Measurements from ENCODE around the gene KRT73. TPM values are rescaled to one million over a fixed set of nuclear protein-coding genes. Genes with fewer than 3 reads are reported as not detected.

KRT73 gene
- total and polyA plus RNA-seq, 2 experiments from 2014 or later = not detected

DNA sequence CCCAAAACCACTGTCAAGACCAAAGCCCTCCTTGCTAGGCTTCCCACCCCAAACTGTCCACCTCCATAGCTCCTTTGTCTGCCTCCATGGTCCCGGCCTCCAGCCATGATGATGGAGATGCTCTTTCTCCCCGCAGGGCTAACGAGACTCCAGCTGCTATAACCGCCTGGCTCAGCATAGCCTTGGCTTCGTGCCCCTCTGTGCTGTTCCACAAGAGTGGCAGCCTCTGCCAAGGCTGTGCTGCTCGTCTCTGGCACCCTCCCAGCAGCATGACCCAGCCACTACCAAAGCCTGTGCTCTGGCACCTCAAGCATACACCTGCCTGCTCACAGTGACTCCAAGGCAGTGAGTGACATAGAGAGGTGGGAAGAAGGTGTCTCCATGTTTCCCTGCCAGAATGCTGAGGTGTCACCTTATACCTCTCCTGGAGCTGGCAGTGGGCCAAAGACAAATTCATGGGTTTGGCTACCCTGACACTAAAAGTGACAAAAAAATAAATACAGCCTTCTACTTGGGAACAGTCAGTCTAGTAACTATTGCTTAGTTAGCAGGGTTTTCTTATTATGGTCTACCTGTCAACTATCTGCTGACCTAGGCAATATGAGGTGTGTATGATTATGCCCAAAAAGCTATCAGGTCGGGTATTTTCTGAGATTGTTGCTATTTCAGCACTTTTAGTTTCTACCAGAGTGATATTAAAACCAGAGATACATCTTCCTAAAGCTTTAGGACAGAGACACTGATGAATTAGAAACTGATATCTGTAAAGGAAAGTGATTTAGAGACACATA is 16.1 kb upstream of the KRT73 start:
- H2AFZ ChIP-seq = no peak overlapping the region
- H3K79me2 ChIP-seq = no peaks in the 10 kb centered on the region
- no peak for DNase-seq (ENCODE audit: low spot score)

GRCh38 chr12:52633383-52633782 is 15.0 kb upstream of the KRT73 start:
- TF ChIP-seq EZH2phosphoT487 (IDR thresholded peaks at IDR 0.05; ENCODE audit: low read depth, severe bottlenecking, unreplicated experiment) (no peak), CTCF (IDR thresholded peaks at IDR 0.05; ENCODE audit: poor library complexity) (no peak), EZH2 (IDR thresholded peaks at IDR 0.05; ENCODE audit: borderline replicate concordance) (no peak)
- no peaks in the 10 kb centered on the region for H3K79me2 ChIP-seq
- no peak for DNase-seq (ENCODE audit: low spot score)
- H3K9me2 ChIP-seq (replicated peaks; ENCODE audit: insufficient read depth) = no peaks in the 10 kb centered on the region
- H4K20me1 ChIP-seq (ENCODE audit: insufficient read depth, poor library complexity, severe bottlenecking) = no peaks in the 10 kb centered on the region
- peaks cover 4% of the 10 kb centered on the region for H3K27me3 ChIP-seq
- H3K4me2 ChIP-seq = no peak overlapping the region
- H3K4me3 ChIP-seq = no peak overlapping the region
- peaks cover 3% of the 10 kb centered on the region for H3K4me1 ChIP-seq (ENCODE audit: insufficient read depth)
- no peaks in the 10 kb centered on the region for H3K36me3 ChIP-seq (replicated peaks; ENCODE audit: insufficient read depth, low read depth)
- WGBS (ENCODE audit: low lambda C conversion rate, missing lambda C conversion rate) = 81% methylated on average over 4 of the region's 4 CpGs
- no peaks in the 10 kb centered on the region for H3K9me3 ChIP-seq (ENCODE audit: low read depth)
- H2AFZ ChIP-seq = no peak overlapping the region
- no peak overlapping the region for H3K27ac ChIP-seq

More for the DNA sequence above, 16.1 kb upstream of the KRT73 start:
- H3K4me3 ChIP-seq = no peak overlapping the region
- TF ChIP-seq EZH2phosphoT487 (IDR thresholded peaks at IDR 0.05; ENCODE audit: low read depth, severe bottlenecking, unreplicated experiment) = no peak
- TF ChIP-seq EZH2 (IDR thresholded peaks at IDR 0.05; ENCODE audit: borderline replicate concordance) = no peak
- no peak for TF ChIP-seq CTCF (IDR thresholded peaks at IDR 0.05; ENCODE audit: poor library complexity)
- H3K9me3 ChIP-seq (ENCODE audit: low read depth) = no peaks in the 10 kb centered on the region
- WGBS (ENCODE audit: low lambda C conversion rate, missing lambda C conversion rate) = 71% methylated on average over 7 of the region's 7 CpGs
- H3K4me1 ChIP-seq (ENCODE audit: insufficient read depth) = peaks cover 3% of the 10 kb centered on the region
- H3K36me3 ChIP-seq (replicated peaks; ENCODE audit: insufficient read depth, low read depth) = no peaks in the 10 kb centered on the region
- H3K27me3 ChIP-seq = peaks cover 8% of the 10 kb centered on the region
- H3K27ac ChIP-seq = no peak overlapping the region
- no peak overlapping the region for H3K4me2 ChIP-seq
- H4K20me1 ChIP-seq (ENCODE audit: insufficient read depth, poor library complexity, severe bottlenecking) = no peaks in the 10 kb centered on the region
- no peaks in the 10 kb centered on the region for H3K9me2 ChIP-seq (replicated peaks; ENCODE audit: insufficient read depth)

DNA sequence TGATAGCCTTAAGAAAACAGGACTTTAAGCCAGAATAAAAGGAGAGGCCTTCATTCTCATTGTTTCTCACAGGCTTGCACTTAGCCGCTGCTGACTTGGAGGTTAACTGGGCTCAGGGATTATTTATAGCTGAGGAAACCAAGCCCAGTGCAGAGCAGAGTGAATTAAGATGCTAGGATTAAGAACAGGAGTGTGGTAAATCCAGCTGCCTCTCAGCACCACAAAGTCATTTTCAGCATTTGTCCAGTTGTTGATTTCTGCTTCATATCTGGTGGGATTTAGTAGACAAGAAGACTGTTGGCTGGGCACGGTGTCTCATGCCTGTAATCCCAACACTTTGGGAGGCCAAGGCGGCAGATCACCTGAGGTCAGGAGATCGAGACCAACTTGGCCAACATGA is 14.3 kb upstream of the KRT73 start:
- Histone ChIP-seq H3K4me2 (no peak overlapping the region), H4K20me1 (ENCODE audit: insufficient read depth, poor library complexity, severe bottlenecking) (no peaks in the 10 kb centered on the region), H3K4me3 (no peak overlapping the region), H3K27ac (no peak overlapping the region), H2AFZ (no peak overlapping the region), H3K36me3 (replicated peaks; ENCODE audit: insufficient read depth, low read depth) (no peaks in the 10 kb centered on the region), H3K4me1 (ENCODE audit: insufficient read depth) (peaks cover 3% of the 10 kb centered on the region), H3K9me3 (ENCODE audit: low read depth) (no peaks in the 10 kb centered on the region), H3K9me2 (replicated peaks; ENCODE audit: insufficient read depth) (no peaks in the 10 kb centered on the region), H3K27me3 (peaks cover 4% of the 10 kb centered on the region), H3K79me2 (no peaks in the 10 kb centered on the region)
- 83% methylated on average over 4 of the region's 4 CpGs for WGBS (ENCODE audit: low lambda C conversion rate, missing lambda C conversion rate)
- no peak for DNase-seq (ENCODE audit: low spot score)
- TF ChIP-seq CTCF (IDR thresholded peaks at IDR 0.05; ENCODE audit: poor library complexity) (no peak), EZH2phosphoT487 (IDR thresholded peaks at IDR 0.05; ENCODE audit: low read depth, severe bottlenecking, unreplicated experiment) (no peak), EZH2 (IDR thresholded peaks at IDR 0.05; ENCODE audit: borderline replicate concordance) (no peak)
